HG03159 (cell line): ENCODE results near the gene CACNG7.
"Not testable (repeated sequence)": the region's sequence is repeated elsewhere in the genome, so short reads cannot be mapped to it uniquely, and the experiment has no call there.

Experiments used
- ATAC-seq: cut with Tn5 transposase; IDR thresholded peaks from one replicate; pipeline ENCODE4 v1.9.1; 2021; ENCODE audit warnings: mild to moderate bottlenecking, moderate library complexity; ENCODE audit not compliant: unreplicated experiment

Gene CACNG7, protein sequence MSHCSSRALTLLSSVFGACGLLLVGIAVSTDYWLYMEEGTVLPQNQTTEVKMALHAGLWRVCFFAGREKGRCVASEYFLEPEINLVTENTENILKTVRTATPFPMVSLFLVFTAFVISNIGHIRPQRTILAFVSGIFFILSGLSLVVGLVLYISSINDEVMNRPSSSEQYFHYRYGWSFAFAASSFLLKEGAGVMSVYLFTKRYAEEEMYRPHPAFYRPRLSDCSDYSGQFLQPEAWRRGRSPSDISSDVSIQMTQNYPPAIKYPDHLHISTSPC

DNA sequence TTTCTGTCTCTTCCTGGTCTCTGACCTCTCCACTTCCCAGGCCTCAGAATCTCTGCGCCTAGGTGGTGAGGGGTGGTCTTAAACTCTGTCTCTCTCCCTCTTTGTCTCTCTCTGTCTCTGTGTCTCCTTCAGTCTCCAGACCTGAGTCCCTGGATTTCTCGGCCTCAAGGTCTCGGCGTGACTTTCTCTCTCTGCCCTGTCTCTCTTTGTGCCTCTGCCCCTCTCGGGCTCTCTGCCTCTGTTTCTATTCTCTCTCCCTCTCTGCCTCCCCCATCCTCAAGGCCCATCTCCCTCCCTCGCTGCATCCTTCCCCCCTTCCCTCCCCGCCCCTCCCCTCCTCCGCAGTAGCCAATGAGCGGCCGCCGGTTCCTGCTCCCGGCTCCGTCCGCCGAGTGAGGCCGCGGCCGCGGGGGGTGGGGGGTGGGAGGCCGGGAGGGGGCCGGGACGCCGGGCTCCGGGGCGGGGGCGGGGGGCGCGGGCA is at the start of gene CACNG7:
TSS of gene CACNG7 (plus strand) at position 344 of the 481 bp plus-strand sequence. CDS start 3,554 bp downstream, outside the sequence.
- no peak for ATAC-seq

DNA sequence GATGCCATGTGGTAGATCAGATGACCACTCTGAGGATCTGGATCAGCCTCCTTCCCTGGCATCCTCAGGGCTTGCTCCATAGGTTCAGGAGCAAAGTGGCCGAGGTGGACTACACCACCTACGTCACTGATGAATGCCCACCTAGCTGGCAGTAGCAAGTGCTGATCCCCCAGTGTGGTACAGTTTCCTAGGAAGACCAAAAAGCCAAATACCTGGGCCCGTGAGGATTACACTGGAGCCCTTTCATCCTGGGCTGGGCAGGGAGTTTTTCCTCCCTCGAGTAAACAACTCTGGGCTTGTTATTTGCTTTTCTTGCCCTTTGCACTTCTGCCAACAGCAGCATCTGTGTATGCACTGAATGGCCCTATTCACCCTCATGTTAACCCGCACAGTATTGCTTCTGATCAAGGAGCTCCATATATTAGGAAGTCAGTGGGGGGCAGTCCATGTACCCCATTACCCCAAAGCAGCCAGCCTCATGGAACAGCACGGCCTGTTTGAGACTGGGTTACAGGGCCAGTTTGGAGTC is 44.7 kb upstream of the CACNG7 start:
- no peak for ATAC-seq

DNA sequence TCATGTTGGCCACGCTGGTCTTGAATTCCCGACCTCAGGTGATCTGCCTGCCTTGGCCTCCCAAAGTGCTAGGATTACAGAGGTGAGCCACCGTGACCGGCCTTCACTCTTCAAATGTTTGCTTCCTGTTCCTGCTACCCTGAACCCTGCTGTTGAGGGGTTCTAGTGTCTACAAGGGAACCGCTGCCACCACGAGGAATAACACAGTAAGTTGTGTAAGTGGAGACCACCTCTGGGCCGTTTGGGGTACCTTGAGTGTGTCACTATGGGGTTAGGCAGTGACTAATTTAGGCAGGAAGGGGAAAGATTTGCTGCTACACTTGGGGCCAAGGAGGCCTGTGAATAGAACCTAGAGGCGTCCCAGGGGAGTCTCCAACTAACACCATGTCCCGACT is 43.6 kb upstream of the CACNG7 start:
- ATAC-seq, result no peak

DNA sequence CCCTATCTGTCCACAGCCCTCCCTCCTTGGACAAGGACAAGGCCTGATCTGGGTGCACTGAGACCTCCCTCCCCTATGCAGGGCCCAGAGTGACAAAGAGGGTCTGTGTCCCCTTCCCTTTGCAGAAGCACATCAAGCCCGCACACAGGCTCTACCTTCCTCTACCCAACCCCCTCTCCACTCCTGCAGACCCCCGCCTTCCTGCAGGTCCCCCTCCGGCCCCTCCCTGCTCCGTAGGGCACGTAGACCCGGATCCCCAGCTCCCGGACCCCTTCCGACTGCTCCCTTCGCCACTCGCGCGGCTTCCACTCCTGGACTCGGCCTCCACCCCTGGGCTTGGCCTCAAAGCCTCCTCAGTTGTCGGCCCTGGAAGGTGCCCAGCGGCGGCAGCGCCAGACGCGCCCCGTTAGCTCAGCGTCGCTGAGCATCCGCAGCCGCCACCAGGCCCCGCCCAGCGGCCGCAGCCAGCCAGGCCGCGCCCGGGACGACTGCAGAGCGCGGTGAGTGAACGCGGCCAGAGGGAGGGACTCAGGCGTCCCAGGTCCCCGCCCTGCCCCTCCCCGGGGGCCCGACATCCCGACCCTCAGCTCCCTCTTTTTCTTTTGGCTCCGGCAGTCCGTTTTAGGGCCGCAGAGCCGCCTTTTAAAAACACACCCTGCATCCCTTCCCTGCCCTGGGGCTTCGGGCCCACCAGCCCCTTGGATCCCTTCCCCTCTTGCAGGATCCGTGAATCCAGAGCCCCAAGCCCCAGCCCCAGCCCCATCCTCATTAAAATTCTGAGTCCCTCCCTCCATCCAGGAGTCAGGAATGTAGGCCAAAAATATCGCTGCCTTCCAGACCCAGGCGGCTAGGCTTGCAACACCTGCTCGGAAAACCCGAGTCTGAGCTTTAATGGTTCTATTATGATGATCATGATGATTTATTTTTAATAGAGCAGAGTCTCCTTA is 42.9 kb upstream of the CACNG7 start:
- ATAC-seq, result no peak

DNA sequence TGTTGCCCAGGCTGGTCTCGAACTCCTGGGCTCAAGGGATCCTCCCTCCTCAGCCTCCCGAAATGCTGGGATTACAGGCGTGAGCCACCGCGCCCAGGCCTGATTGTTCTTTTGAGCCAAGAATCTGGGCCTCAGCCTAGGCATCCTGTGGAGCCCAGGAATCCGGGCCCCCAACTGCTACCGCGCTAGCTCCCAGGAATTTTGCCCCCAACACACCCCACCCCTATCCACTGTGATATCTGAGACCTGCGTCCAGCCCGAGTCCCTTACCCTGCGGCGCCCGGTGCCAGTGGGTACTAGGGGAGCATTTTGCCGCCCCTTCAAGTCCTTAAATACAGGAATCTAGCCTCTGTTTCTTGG is 42.2 kb upstream of the CACNG7 start:
- no peak for ATAC-seq

DNA sequence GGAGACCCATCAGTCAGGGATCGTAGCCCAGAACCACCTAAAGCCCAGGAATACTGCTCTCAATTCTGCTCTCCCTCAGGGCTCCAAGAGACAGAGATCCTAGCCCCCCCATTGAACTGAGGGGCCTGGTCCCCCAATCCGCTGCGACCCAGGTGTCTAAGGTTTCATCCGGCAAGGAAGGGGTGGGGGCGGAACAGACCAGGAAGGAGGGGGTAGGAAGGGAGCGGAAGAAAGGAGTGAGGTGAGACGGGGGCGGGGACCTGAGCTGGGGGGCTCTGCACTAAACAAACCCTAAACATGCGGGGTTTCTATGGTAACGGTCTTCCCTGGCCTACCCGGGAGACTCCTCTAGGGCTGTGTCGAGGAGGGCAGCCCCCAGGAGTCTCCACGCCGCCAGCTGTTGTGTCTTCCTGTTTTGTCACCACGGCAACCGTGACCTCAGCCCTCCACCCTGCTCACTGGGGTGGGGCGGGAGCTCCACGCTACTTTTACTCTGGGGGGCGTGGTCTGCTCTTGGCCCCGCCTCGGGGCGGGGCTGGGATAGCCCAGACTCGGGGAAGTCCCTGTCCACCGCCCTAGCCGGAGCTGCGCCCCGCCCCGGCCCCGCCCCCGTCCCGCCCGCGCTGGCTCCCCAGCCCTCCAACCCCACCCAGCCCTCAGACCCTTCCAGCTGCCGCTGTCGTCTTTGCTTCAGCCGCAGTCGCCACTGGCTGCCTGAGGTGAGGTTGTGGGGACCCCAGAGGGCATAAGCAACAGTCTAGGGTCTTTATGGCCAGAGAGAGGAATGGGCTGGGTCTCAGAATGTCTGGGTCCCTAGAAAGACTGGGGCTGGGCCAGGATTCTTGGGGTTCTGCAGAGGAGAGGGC is 41.6 kb upstream of the CACNG7 start, which contains the start of gene MYADM:
TSS of gene MYADM (plus strand) at position 659 of the 866 bp plus-strand sequence. CDS start 5,647 bp downstream, outside the sequence.
- peak; percentile 74 for ATAC-seq

DNA sequence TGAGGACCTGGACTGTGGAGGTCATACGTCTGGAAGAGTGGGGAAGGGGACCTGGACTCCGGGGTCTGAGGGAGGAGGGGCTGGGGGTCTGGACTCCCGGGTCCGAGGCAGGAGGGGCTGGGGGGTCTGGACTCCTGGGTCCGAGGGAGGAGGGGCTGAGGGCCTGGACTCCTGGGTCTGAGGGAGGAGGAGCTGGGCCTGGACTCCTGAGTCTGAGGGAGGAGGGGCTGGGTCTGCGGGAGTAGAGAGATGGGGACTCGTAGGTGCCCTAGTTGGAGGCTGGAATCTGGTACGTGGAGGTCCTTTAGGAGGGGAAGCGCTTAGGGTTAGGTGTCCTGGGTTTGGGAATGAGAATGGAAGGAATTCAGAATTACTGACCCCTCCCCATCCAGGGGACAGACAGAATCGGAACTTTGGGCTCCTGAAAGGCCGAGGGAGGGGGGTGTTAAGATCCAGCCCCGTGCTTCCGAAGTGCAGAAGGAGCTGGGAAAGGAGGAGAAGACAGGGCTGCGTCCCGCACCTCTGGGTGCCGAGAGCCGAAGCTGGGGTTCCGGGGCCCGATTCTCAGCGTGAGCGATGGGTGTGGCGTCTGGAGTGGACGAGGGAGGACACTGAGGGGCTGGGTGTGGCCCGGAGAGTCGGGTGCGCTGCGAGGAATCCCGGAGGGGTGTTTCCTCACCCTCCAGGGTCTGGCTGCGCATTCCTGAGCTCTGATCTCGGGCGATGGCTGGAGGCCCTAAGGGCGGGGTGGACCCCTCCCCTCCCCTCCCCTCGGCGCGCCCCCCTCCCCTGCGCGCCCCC is 40.8 kb upstream of the CACNG7 start:
- no peak for ATAC-seq

DNA sequence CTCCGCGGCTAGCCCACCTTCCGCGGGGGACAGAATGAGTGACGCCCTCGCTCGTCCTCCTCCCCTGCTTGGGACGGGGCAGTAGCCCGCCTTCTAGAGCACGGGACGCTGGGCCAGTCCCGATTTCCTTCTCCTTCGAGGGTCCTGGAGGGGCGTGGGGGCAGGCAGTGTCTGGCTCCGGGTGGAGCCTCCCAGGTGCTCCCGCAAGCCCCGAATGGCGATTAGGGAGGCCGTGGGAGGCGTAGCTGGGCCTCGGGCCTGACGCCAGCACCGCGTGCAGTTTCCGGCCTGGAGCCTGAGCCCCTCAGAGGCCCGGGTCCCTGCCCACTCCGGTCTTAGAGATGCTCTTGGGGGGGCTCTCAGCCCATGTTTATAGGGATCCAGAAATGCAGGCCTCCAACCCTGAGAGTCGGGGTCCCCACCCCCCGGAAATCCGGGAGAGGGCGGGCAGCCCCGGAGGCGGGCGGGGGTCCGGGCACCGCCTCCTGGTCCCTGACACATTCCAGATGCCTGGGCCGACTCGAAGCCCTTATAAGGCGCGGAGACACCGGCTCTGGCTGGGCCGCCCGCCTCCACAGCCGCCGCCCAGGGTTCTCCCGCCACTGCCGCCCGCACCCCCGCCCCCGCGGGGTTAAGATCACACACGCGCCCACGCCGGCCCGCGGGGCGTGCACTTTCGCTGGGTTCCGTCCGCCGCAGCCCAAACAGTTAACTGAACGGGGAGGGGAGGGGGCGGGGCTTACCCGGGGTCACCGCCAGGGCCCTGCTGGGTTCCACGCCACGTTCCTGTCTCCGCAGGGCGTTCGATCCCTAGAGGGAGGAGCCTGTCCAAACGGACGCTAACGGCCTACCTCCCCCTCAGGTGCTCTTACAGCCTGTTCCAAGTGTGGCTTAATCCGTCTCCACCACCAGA is 39.9 kb upstream of the CACNG7 start:
- ATAC-seq, result peak; percentile 35

DNA sequence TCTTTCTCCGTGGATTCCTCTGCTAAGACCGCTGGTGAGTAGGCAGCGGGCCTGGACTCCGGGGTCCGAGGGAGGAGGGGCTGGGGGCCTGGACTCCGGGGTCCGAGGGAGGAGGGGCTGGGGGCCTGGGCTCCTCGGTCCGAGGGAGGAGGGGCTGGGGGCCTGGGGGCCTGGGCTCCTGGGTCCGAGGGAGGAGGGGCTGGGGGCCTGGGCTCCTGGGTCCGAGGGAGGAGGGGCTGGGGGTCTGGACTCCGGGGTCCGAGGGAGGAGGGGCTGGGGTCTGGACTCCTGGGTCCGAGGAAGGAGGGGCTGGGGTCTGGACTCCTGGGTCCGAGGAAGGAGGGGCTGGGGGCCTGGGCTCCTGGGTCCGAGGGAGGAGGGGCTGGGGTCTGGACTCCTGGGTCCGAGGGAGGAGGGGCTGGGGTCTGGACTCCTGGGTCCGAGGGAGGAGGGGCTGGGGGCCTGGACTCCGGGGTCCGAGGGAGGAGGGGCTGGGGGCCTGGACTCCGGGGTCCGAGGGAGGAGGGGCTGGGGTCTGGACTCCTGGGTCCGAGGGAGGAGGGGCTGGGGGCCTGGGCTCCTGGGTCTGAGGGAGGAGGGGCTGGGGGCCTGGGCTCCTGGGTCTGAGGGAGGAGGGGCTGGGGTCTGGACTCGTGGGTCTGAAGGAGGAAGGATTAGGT is 39.1 kb upstream of the CACNG7 start:
- not testable (repeated sequence) for ATAC-seq

DNA sequence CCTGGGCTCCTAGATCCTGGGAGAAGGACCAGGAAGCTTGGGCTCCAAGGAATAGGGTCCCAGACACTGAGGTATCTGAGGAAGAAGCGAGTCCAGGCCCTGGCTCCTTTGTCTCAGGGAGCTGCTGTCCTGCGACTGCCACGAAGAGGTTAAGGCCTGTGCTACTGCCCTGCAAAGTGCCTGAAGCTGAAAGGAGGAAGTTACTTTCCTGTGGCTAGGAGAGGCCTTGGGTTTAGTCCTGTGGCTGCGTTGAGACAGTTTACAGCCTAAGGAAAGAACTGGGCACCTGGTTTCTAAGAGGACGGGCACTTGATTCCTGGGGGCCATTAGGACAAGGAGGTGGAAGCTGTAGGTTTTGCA is 38.6 kb upstream of the CACNG7 start:
- no peak for ATAC-seq

DNA sequence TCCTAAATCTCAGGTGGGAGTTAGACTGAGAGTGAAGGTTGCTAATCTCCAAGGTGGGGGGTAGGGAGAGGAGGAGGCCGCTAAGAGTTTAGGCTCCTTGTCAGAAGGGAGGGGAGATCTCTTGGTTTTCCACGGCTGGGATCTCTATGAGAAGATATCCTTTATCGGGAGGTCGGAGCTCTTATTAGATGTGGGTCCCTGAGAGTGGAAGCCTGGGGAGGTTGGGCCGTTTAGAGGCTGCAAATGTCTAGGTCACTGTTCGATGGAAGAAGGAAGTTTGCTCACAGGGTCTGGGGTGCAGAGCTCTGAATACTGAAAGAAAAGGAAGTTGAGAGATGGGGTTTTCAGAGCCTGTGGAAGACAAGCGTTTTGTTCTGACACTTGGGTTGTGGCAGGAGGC is 37.6 kb upstream of the CACNG7 start:
- ATAC-seq, result no peak

DNA sequence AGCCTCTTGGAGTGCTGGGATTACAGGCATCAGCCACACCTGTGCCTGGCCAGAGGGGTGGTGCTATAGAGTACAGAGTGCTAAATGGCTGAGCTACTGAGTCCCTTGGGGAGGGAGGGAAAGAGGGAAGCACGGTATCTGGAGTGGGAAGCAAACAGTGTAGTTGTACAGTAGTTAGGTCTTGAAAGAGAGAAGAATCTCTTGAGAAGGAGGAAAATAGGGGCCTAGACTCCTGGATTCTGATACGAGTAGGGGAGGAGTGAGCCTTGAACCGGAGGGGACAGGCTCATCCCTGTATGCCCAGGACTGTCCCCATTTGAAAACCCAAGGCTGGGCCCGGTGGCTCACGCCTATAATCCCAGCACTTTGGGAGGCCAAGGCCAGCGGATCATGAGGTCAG is 36.3 kb upstream of the CACNG7 start:
- ATAC-seq, result no peak

DNA sequence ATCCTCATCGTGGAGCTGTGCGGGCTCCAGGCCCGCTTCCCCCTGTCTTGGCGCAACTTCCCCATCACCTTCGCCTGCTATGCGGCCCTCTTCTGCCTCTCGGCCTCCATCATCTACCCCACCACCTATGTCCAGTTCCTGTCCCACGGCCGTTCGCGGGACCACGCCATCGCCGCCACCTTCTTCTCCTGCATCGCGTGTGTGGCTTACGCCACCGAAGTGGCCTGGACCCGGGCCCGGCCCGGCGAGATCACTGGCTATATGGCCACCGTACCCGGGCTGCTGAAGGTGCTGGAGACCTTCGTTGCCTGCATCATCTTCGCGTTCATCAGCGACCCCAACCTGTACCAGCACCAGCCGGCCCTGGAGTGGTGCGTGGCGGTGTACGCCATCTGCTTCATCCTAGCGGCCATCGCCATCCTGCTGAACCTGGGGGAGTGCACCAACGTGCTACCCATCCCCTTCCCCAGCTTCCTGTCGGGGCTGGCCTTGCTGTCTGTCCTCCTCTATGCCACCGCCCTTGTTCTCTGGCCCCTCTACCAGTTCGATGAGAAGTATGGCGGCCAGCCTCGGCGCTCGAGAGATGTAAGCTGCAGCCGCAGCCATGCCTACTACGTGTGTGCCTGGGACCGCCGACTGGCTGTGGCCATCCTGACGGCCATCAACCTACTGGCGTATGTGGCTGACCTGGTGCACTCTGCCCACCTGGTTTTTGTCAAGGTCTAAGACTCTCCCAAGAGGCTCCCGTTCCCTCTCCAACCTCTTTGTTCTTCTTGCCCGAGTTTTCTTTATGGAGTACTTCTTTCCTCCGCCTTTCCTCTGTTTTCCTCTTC is 35.1 kb upstream of the CACNG7 start:
- no peak for ATAC-seq

DNA sequence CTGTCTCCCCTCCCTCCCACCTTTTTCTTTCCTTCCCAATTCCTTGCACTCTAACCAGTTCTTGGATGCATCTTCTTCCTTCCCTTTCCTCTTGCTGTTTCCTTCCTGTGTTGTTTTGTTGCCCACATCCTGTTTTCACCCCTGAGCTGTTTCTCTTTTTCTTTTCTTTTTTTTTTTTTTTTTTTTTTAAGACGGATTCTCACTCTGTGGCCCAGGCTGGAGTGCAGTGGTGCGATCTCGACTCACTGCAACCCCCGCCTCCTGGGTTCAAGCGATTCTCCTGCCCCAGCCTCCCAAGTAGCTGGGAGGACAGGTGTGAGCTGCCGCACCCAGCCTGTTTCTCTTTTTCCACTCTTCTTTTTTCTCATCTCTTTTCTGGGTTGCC is 34.5 kb upstream of the CACNG7 start:
- ATAC-seq, result no peak

DNA sequence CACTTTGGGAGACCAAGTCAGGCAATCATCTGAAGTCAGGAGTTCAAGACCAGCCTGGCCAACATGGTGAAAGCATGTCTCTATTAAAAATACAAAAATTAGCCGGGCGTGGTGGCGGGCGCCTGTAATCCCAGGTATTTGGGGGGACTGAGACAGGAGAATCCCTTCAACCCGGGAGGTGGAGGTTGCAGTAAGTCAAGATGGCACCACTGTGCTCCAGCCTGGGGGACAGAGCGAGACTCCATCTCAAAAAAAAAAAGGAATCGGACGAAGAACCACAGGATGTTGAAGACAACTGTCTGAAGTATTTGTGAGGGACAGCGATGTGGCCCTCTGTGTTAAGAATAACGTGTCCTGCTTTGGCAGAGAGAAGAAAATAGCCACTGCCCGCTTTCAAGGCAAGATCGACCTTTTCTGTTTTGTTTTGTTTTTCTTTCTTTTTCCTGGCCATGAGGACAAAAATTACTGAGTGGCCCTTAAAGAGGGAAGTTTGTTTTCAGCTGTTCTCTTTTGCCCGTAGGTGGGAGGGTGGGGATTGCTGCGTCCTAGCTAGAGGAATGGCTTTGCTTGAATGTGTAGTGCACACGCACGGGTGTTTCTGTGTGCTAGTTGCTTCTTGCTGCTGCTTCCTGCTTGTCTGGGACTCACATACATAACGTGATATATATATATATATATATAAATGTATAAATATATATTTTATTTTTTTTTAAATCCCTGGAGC is 33.3 kb upstream of the CACNG7 start:
- ATAC-seq, result no peak

DNA sequence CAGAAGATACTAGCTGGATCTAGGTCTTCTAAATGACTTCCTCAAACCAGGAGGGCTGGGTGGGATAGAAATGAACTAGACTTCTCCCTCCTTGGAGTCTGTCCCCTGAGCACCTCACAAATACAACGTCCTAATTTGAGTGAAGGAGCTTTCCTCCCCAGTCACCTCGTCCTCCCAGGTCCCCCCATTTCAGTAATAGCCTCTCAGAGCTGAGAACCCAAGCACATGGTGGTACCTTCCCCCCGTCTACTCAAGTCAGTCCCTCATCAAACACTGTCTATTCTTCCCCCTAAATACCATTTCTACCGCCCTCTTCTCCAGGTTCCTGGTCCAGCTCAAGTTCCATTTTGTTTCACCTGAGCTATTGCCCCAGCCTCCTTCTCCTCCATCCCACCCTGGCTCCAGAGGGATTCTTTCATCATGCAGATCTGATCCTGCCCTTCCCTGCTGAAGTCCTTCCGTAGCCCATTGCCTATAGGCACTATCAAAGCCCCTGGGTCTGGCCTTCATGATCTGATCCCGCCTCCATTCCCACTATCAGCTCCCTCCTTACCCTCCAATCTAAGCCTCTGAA is 32.3 kb upstream of the CACNG7 start:
- no peak for ATAC-seq
